A549 (cell line): ENCODE measurements around the gene RBFOX1.

Experiments used
- BHLHE40 ChIP-seq: IDR thresholded peaks from 2 replicates; pipeline ENCODE4 v1.6.1; 2012; ENCODE audit warnings: low read depth, low read length, inconsistent platforms
- CEBPB ChIP-seq, 2 experiments: fragments of >200 bp in 1 of 2; sonication (Bioruptor Twin) in 1 of 2; formaldehyde crosslinking in 1 of 2; IDR thresholded peaks; 2 replicates each; pipeline ENCODE4 v1.6.1; 2012 to 2016
- CTCF ChIP-seq: fragments of >200 bp; sonication (Bioruptor Twin); formaldehyde crosslinking; IDR thresholded peaks from 3 replicates; pipeline ENCODE4 v1.5.1; 2016
- EHF ChIP-seq: fragments of 250-450 bp; sonication (Bioruptor Pico); IDR thresholded peaks from 2 replicates; pipeline ENCODE4 v1.5.0; 2020; ENCODE audit warnings: mild to moderate bottlenecking
- HOXB5 ChIP-seq: fragments of 250-450 bp; sonication (Bioruptor Pico); IDR thresholded peaks from 2 replicates; pipeline ENCODE4 v1.5.0; 2020; ENCODE audit warnings: mild to moderate bottlenecking, moderate library complexity
- MAFK ChIP-seq: fragments of 450-650 bp; IDR thresholded peaks from 2 replicates; pipeline ENCODE4 v1.6.1; 2014; ENCODE audit not compliant: partially characterized antibody
- MYC ChIP-seq: IDR thresholded peaks from 2 replicates; pipeline ENCODE4 v1.6.1; 2012; ENCODE audit warnings: mild to moderate bottlenecking, inconsistent platforms, low read length, improper control_type of control experiment, borderline replicate concordance
- POLR2AphosphoS2 ChIP-seq: conservative IDR thresholded peaks from 2 replicates; pipeline ENCODE4 v1.6.1; 2012; ENCODE audit warnings: low read length, improper control_type of control experiment, inconsistent platforms
- RAD21 ChIP-seq, 2 experiments: fragments of >200 bp in 1 of 2; sonication (Bioruptor Twin) in 1 of 2; formaldehyde crosslinking in 1 of 2; IDR thresholded peaks in 1 of 2; conservative IDR thresholded peaks in 1 of 2; 2 replicates in 1 of 2; 3 replicates in 1 of 2; pipeline ENCODE4 v1.6.1; 2012 to 2018; ENCODE audit warnings: inconsistent platforms in 1 of 2
- SREBF2 ChIP-seq: fragments of 450-650 bp; IDR thresholded peaks from 2 replicates; pipeline ENCODE4 v1.6.1; 2014; ENCODE audit warnings: mild to moderate bottlenecking, moderate library complexity
- TF ChIP-seq, protein P1 (sequence below): fragments of 200-600 bp; sonication (generic); IDR thresholded peaks from 2 replicates; pipeline ENCODE4 v1.6.1; 2016; ENCODE audit warnings: antibody characterized with exemption, mild to moderate bottlenecking, moderate library complexity

GRCh38 chr16:7442050-7442449 is 109.4 kb downstream of the RBFOX1 start:
- TF ChIP-seq, protein P1, sequence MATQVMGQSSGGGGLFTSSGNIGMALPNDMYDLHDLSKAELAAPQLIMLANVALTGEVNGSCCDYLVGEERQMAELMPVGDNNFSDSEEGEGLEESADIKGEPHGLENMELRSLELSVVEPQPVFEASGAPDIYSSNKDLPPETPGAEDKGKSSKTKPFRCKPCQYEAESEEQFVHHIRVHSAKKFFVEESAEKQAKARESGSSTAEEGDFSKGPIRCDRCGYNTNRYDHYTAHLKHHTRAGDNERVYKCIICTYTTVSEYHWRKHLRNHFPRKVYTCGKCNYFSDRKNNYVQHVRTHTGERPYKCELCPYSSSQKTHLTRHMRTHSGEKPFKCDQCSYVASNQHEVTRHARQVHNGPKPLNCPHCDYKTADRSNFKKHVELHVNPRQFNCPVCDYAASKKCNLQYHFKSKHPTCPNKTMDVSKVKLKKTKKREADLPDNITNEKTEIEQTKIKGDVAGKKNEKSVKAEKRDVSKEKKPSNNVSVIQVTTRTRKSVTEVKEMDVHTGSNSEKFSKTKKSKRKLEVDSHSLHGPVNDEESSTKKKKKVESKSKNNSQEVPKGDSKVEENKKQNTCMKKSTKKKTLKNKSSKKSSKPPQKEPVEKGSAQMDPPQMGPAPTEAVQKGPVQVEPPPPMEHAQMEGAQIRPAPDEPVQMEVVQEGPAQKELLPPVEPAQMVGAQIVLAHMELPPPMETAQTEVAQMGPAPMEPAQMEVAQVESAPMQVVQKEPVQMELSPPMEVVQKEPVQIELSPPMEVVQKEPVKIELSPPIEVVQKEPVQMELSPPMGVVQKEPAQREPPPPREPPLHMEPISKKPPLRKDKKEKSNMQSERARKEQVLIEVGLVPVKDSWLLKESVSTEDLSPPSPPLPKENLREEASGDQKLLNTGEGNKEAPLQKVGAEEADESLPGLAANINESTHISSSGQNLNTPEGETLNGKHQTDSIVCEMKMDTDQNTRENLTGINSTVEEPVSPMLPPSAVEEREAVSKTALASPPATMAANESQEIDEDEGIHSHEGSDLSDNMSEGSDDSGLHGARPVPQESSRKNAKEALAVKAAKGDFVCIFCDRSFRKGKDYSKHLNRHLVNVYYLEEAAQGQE, result no peak
- TF ChIP-seq MYC, result no peak
- TF ChIP-seq CTCF, result no peak
- no peak for TF ChIP-seq HOXB5
- no peak for TF ChIP-seq CEBPB (IDR thresholded peaks at IDR 0.05)
- TF ChIP-seq BHLHE40, result no peak
- TF ChIP-seq SREBF2, result no peak
- TF ChIP-seq EHF (CRISPR knock-in tag), result no peak
- no peak for TF ChIP-seq MAFK
- no peak for TF ChIP-seq POLR2AphosphoS2
- TF ChIP-seq RAD21 (conservative IDR thresholded peaks at IDR 0.05 in 1 of 2, IDR thresholded peaks at IDR 0.05 in 1 of 2), result no peak
